HepG2 (cell line): ENCODE results near the gene PRAC1. TPM values are rescaled to one million over a fixed set of nuclear protein-coding genes. Genes with fewer than 3 reads are reported as not detected.

ENCODE experiments used
- ATAC-seq: fragments of 200-7000 bp; cut with Tn5 transposase; 3 replicates; pipeline ENCODE4 v1.9.1; 2020; ENCODE audit warnings: mild to moderate bottlenecking, moderate library complexity
- BruUV-seq: library from RNA; stranded (reverse); fragments of 400-500 nt; replicated peaks from 2 replicates; lab custom pipeline; 2021; lab: Mats Ljungman, UMichigan
- CTCF ChIA-PET: fragments of 300-600 bp; formaldehyde crosslinking; extraction: SDS; loops from one replicate; lab custom pipeline; 2021; ENCODE audit warnings: low total read pairs, inconsistent platforms, low intra/inter-chr PET ratio; lab: Yijun Ruan, JAX
- POLR2A ChIA-PET: fragments of 350-600 bp; sonication (Branson Sonifier 250); formaldehyde crosslinking; loops from one replicate; lab custom pipeline; 2020; ENCODE audit warnings: antibody characterized with exemption, inconsistent platforms; lab: Yijun Ruan, JAX
- DNase-seq: peaks from one replicate; pipeline ENCODE4 v3.0.0-alpha.2; 2015; ENCODE audit warnings: low spot score
- FAIRE-seq: peaks from 3 replicates; lab custom pipeline; 2011; peaks lifted over from hg19 to GRCh38; lab: Jason Lieb, UNC
- H2AFZ ChIP-seq: one replicate; pipeline ENCODE4 v1.6.1; 2011; ENCODE audit warnings: low read length, inconsistent platforms
- H3K27ac ChIP-seq: fragments of 300-600 bp; 3 replicates; pipeline ENCODE4 v1.8.0; 2011; ENCODE audit warnings: mixed run types, mild to moderate bottlenecking, mixed read lengths, low read length, inconsistent platforms; ENCODE audit not compliant: insufficient read depth; ENCODE audit errors: extremely low read length
- H3K27me3 ChIP-seq, 2 experiments: fragments of 200-600 bp in 1 of 2; 2 replicates in 1 of 2; 3 replicates in 1 of 2; pipeline versions ENCODE4 v1.6.0 to v1.8.0; 2011; ENCODE audit warnings: low read length in 2 of 2, mild to moderate bottlenecking in 2 of 2, moderate library complexity in 2 of 2, inconsistent platforms in 1 of 2; ENCODE audit not compliant: insufficient read depth in 2 of 2, control insufficient read depth in 1 of 2
- H3K36me3 ChIP-seq, 2 experiments: fragments of 200-600 bp in 1 of 2; replicated peaks in 1 of 2; 2 replicates in 1 of 2; 3 replicates in 1 of 2; pipeline versions ENCODE4 v1.5.1 to v1.8.0; 2011; ENCODE audit warnings: low read length in 2 of 2, inconsistent platforms in 1 of 2; ENCODE audit not compliant: insufficient read depth in 2 of 2, control insufficient read depth in 1 of 2
- H3K4me1 ChIP-seq: 2 replicates; pipeline ENCODE4 v1.5.1; 2012; ENCODE audit warnings: low read length, inconsistent platforms; ENCODE audit not compliant: insufficient read depth
- H3K4me2 ChIP-seq: 2 replicates; pipeline ENCODE4 v1.6.0; 2011; ENCODE audit warnings: low read depth, low read length, inconsistent platforms
- H3K4me3 ChIP-seq, 3 experiments: fragments of 200-600 bp in 1 of 3; sonication (generic), shearing (Covaris generic) in 1 of 3; replicated peaks in 1 of 3; 2 replicates each; pipeline ENCODE4 v1.5.1; 2011 to 2016; ENCODE audit warnings: low read length in 3 of 3, inconsistent platforms in 2 of 3, low read depth in 2 of 3, mild to moderate bottlenecking in 2 of 3, control low read depth in 1 of 3, mixed read lengths in 1 of 3; ENCODE audit not compliant: insufficient read depth in 1 of 3
- H3K79me2 ChIP-seq: one replicate; pipeline ENCODE4 v1.6.1; 2011; ENCODE audit warnings: low read length, inconsistent platforms; ENCODE audit not compliant: insufficient read depth
- H3K9ac ChIP-seq: 2 replicates; pipeline ENCODE4 v1.6.0; 2011; ENCODE audit warnings: mild to moderate bottlenecking, low read depth, low read length, inconsistent platforms; ENCODE audit not compliant: insufficient read depth
- H3K9me3 ChIP-seq: 2 replicates; pipeline ENCODE4 v1.5.1; 2012; ENCODE audit warnings: mild to moderate bottlenecking, low read length
- H4K20me1 ChIP-seq: 2 replicates; pipeline ENCODE4 v1.6.0; 2011; ENCODE audit warnings: inconsistent platforms, mild to moderate bottlenecking, low read length, moderate library complexity; ENCODE audit not compliant: insufficient read depth
- CREB1 ChIP-seq, 2 experiments: fragments of 450-650 bp in 1 of 2; IDR thresholded peaks; 2 replicates each; pipeline ENCODE4 v1.6.1; 2016 to 2017; ENCODE audit warnings: control low read depth in 1 of 2, mild to moderate bottlenecking in 1 of 2, missing compliant biosample characterization in 1 of 2, missing genetic modification characterization in 1 of 2
- HMGA1 ChIP-seq: sonication (generic); formaldehyde crosslinking; conservative IDR thresholded peaks from 2 replicates; pipeline ENCODE4 v1.4.0; 2020; ENCODE audit warnings: missing genetic modification reagents
- SRF ChIP-seq: IDR thresholded peaks from 2 replicates; pipeline ENCODE4 v1.6.1; 2011; ENCODE audit warnings: mild to moderate bottlenecking, low read depth, low read length, moderate library complexity
- WGBS: methylation state at CpG from one replicate; pipeline ENCODE4 v1.1.6; 2017; ENCODE audit warnings: low lambda C conversion rate; 5-methylcytosine and 5-hydroxymethylcytosine counted together
- in situ Hi-C: cut with HindIII; loops from 2 replicates; pipeline ENCODE4 v1.10.0; 2017; ENCODE audit warnings: low pct_unique_long_range_greater_than_20kb; ENCODE audit not compliant: extremely low pct_ligation_motif_present
- intact Hi-C: fragments of 100-400 bp; cut with micrococcal nuclease; formaldehyde crosslinking; loops from one replicate; pipeline ENCODE4 v1.10.0; 2022; ENCODE audit not compliant: unreplicated experiment
- polyA plus RNA-seq, 8 experiments: library from polyadenylated mRNA; depleted of rRNA in 3 of 8; stranded (reverse) in 7 of 8; unstranded in 1 of 8; fragments of >200 nt; fragmentation: Illumina TruSeq in 4 of 8; extraction: Trizol in 4 of 8; gene quantifications; 2 replicates each; pipeline versions ENCODE4 v1.2.1 to v1.2.3, GENCODE V29; 2011 to 2016; ENCODE audit warnings: low read depth in 4 of 8, missing spikeins in 1 of 8, mixed read lengths in 1 of 8; ENCODE audit not compliant: insufficient read depth in 1 of 8
- total RNA-seq, 5 experiments: library from RNA; depleted of rRNA; stranded (reverse); fragments of >200 nt; fragmentation: Illumina TruSeq; extraction: Trizol; gene quantifications; 2 replicates each; pipeline ENCODE4 v1.2.3, GENCODE V29; 2016; ENCODE audit warnings: low read depth in 1 of 5
- TF ChIP-seq, protein P1 (sequence below): sonication (generic); formaldehyde crosslinking; IDR thresholded peaks from 2 replicates; pipeline ENCODE4 v1.8.1; 2023; ENCODE audit warnings: mild to moderate bottlenecking, moderate library complexity, missing genetic modification reagents
- TF ChIP-seq, protein P2 (sequence below): sonication (generic); formaldehyde crosslinking; IDR thresholded peaks from 2 replicates; pipeline ENCODE4 v1.8.1; 2023; ENCODE audit warnings: mild to moderate bottlenecking, missing genetic modification reagents
- TF ChIP-seq, protein P3 (sequence below), 2 experiments: fragments of 450-650 bp in 1 of 2; sonication (generic) in 1 of 2; formaldehyde crosslinking; IDR thresholded peaks; 2 replicates each; pipeline versions ENCODE4 v1.5.0 to v1.8.0; 2020 to 2022; ENCODE audit warnings: mild to moderate bottlenecking in 1 of 2, missing genetic modification reagents in 1 of 2

Gene PRAC1
- total and polyA plus RNA-seq, 2 of the 13 experiments (the other 11 are each of a cell fraction or from before 2014, with no cell fraction given): not detected

DNA sequence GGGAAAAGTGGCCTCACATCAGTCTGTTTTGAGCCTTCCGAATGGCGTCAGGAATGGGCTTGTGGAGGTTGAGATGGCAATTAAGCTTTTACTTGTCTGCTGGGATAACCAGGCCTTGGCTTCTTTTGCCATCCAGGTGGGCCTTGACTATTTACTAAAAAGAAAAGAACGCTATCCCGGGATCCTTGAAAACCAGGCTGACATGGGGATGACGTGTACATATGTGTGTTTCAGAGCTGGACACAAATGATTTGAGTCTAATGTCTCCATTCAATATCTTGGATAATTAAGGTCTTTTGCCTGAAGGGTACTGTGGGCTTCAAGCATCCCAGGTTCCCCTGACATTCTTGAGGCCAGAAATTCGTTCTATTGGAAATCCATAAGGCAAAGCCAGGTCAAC lies 38.8 kb upstream of the PRAC1 start:
- H3K79me2 ChIP-seq: no peaks in the 10 kb centered on the region
- no peak overlapping the region for H3K4me3 ChIP-seq
- FAIRE-seq (no peak), ATAC-seq (no peak), DNase-seq (no peak)
- no peak overlapping the region for H3K27ac ChIP-seq
- TF ChIP-seq SRF: no peak
- TF ChIP-seq, protein P1, sequence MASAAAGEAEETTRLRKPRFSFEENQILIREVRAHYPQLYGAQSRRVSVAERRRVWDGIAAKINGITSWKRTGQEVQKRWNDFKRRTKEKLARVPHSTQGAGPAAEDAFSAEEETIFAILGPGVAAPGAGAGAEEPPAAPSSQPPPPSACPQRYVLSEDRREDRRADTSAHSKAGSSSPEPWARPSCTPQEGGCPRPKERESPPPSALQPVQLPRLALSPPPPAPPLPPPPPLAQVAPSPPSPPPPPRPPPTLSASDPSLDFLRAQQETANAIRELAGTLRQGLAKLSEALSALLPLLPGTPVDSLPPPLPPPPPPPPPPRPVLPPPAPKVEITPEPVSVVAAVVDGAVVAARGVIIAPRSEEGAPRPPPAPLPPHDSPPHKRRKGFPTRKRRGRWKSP (CRISPR knock-in tag): no peak
- TF ChIP-seq CREB1 (IDR thresholded peaks at IDR 0.05): peak; percentile 56
- TF ChIP-seq CREB1 (CRISPR knock-in tag; IDR thresholded peaks at IDR 0.05): no peak
- TF ChIP-seq, protein P2, sequence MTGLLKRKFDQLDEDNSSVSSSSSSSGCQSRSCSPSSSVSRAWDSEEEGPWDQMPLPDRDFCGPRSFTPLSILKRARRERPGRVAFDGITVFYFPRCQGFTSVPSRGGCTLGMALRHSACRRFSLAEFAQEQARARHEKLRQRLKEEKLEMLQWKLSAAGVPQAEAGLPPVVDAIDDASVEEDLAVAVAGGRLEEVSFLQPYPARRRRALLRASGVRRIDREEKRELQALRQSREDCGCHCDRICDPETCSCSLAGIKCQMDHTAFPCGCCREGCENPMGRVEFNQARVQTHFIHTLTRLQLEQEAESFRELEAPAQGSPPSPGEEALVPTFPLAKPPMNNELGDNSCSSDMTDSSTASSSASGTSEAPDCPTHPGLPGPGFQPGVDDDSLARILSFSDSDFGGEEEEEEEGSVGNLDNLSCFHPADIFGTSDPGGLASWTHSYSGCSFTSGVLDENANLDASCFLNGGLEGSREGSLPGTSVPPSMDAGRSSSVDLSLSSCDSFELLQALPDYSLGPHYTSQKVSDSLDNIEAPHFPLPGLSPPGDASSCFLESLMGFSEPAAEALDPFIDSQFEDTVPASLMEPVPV (CRISPR knock-in tag): no peak
- TF ChIP-seq HMGA1 (CRISPR knock-in tag): no peak
- TF ChIP-seq, protein P3, sequence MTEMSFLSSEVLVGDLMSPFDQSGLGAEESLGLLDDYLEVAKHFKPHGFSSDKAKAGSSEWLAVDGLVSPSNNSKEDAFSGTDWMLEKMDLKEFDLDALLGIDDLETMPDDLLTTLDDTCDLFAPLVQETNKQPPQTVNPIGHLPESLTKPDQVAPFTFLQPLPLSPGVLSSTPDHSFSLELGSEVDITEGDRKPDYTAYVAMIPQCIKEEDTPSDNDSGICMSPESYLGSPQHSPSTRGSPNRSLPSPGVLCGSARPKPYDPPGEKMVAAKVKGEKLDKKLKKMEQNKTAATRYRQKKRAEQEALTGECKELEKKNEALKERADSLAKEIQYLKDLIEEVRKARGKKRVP (CRISPR knock-in tag; IDR thresholded peaks at IDR 0.05): no peak
- no peaks in the 10 kb centered on the region for H3K9me3 ChIP-seq
- in situ Hi-C loops: no loop called here
- H2AFZ ChIP-seq: no peak overlapping the region
- H3K27me3 ChIP-seq: peaks cover 1 to 34% of the 10 kb centered on the region in 2 experiments; a peak in 4 of 5 replicates
- H3K4me2 ChIP-seq: no peak overlapping the region
- BruUV-seq: no TSS peak
- WGBS: 21% methylated on average over 6 of the region's 6 CpGs
- CTCF ChIA-PET: no interaction called here
- no peak overlapping the region for H3K9ac ChIP-seq
- intact Hi-C loops: no loop called here
- H4K20me1 ChIP-seq: no peaks in the 10 kb centered on the region
- POLR2A ChIA-PET: no interaction called here
- H3K4me1 ChIP-seq: no peaks in the 10 kb centered on the region
- H3K36me3 ChIP-seq: no peaks in the 10 kb centered on the region
